ENCODE results near the gene PHLDA2. TPM values are rescaled to one million over a fixed set of nuclear protein-coding genes. Genes with fewer than 3 reads are reported as not detected.

PHLDA2 gene
- total RNA-seq, 1 experiment from 2014 or later: 309 TPM

GRCh38 chr11:2954263-2954662 is 25.0 kb upstream of the PHLDA2 start:
- Histone ChIP-seq H2AFZ (ENCODE audit: low read depth, low read length, poor library complexity, severe bottlenecking) (no peak overlapping the region), H3K79me2 (ENCODE audit: insufficient read depth, low read length) (peaks cover 43% of the 10 kb centered on the region), H3K9me2 (ENCODE audit: insufficient read depth) (no peaks in the 10 kb centered on the region), H3K9ac (ENCODE audit: low read length) (no peak overlapping the region), H3K27me3 (ENCODE audit: insufficient read depth, low read length) (no peaks in the 10 kb centered on the region), H3K4me3 (replicated peaks in 1 of 2; ENCODE audit: low read depth in 1 of 2, low read length in 2 of 2) (no peak overlapping the region), H4K20me1 (ENCODE audit: insufficient read depth) (peaks cover 3% of the 10 kb centered on the region; the same call in 1 of the 2 replicates), H3K4me1 (ENCODE audit: control insufficient read depth in 1 of 2, insufficient read depth in 2 of 2, low read length in 2 of 2) (peaks cover 0 to 16% of the 10 kb centered on the region in 2 experiments; a peak in 1 of 4 replicates), H3K9me3 (ENCODE audit: control insufficient read depth in 1 of 2, insufficient read depth in 1 of 2, low read depth in 1 of 2, low read length in 2 of 2) (no peaks in the 10 kb centered on the region), H3K36me3 (ENCODE audit: control insufficient read depth in 1 of 2, insufficient read depth in 2 of 2, low read length in 2 of 2) (peaks cover 59 to 84% of the 10 kb centered on the region in 2 experiments), H3K4me2 (ENCODE audit: low read length) (no peak overlapping the region), H3K27ac (ENCODE audit: low read depth, low read length) (no peak overlapping the region)
- ChIA-PET RAD21 (ENCODE audit: low non-redundant PET in 1 of 2, low total read pairs in 2 of 2, uncharacterized antibody in 2 of 2, unreplicated experiment in 2 of 2) (no interaction called here), POLR2A (no interaction called here), CTCF (no interaction called here)
- intact Hi-C loops (cut with micrococcal nuclease): no loop called here
- no TSS peak for BruUV-seq (replicated peaks)
- no peak for DNase-seq (ENCODE audit: low read depth, low spot score)
- no peak for ATAC-seq
- TF ChIP-seq ZBTB33 (IDR thresholded peaks at IDR 0.05; ENCODE audit: extremely low read depth, insufficient replicate concordance, low read length): no peak

- ChIA-PET POLR2A (no interaction called here), RAD21 (ENCODE audit: low non-redundant PET in 1 of 2, low total read pairs in 2 of 2, uncharacterized antibody in 2 of 2, unreplicated experiment in 2 of 2) (no interaction called here), CTCF (no interaction called here)
- H3K9ac ChIP-seq (ENCODE audit: low read length): no peak overlapping the region
- peaks cover 0 to 16% of the 10 kb centered on the region in 2 experiments; a peak in 1 of 4 replicates for H3K4me1 ChIP-seq (ENCODE audit: control insufficient read depth in 1 of 2, insufficient read depth in 2 of 2, low read length in 2 of 2)
- intact Hi-C loops (cut with micrococcal nuclease): no loop called here
- no peaks in the 10 kb centered on the region for H3K9me3 ChIP-seq (ENCODE audit: control insufficient read depth in 1 of 2, insufficient read depth in 1 of 2, low read depth in 1 of 2, low read length in 2 of 2)
- no peak for ATAC-seq
- H3K9me2 ChIP-seq (ENCODE audit: insufficient read depth): no peaks in the 10 kb centered on the region
- DNase-seq (ENCODE audit: low read depth, low spot score): no peak
- H3K4me2 ChIP-seq (ENCODE audit: low read length): no peak overlapping the region
- no peak overlapping the region for H3K4me3 ChIP-seq (replicated peaks in 1 of 2; ENCODE audit: low read depth in 1 of 2, low read length in 2 of 2)
- H3K27me3 ChIP-seq (ENCODE audit: insufficient read depth, low read length): no peaks in the 10 kb centered on the region
- H2AFZ ChIP-seq (ENCODE audit: low read depth, low read length, poor library complexity, severe bottlenecking): no peak overlapping the region
- peaks cover 46 to 79% of the 10 kb centered on the region in 2 experiments for H3K36me3 ChIP-seq (ENCODE audit: control insufficient read depth in 1 of 2, insufficient read depth in 2 of 2, low read length in 2 of 2)
- H3K79me2 ChIP-seq (ENCODE audit: insufficient read depth, low read length): peaks cover 40% of the 10 kb centered on the region; the same call in 1 of the 2 replicates
- BruUV-seq (replicated peaks): no TSS peak
- H3K27ac ChIP-seq (ENCODE audit: low read depth, low read length): no peak overlapping the region
- TF ChIP-seq CEBPB (IDR thresholded peaks at IDR 0.05; ENCODE audit: low read depth) (no peak), JUND (IDR thresholded peaks at IDR 0.05) (no peak), CBX3 (IDR thresholded peaks at IDR 0.05; ENCODE audit: low read depth) (no peak)
- H4K20me1 ChIP-seq (ENCODE audit: insufficient read depth): peaks cover 3% of the 10 kb centered on the region; the same call in 1 of the 2 replicates
These were observed 23.1 kb upstream of the PHLDA2 start for GRCh38 chr11:2952290-2952689.
